ENCODE data around the gene CCR5. TPM values are rescaled to one million over a fixed set of nuclear protein-coding genes. Genes with fewer than 3 reads are reported as not detected.

Gene CCR5
- total RNA-seq, 2 donors from 2014 or later, result 0.57 to 1.9 TPM

DNA sequence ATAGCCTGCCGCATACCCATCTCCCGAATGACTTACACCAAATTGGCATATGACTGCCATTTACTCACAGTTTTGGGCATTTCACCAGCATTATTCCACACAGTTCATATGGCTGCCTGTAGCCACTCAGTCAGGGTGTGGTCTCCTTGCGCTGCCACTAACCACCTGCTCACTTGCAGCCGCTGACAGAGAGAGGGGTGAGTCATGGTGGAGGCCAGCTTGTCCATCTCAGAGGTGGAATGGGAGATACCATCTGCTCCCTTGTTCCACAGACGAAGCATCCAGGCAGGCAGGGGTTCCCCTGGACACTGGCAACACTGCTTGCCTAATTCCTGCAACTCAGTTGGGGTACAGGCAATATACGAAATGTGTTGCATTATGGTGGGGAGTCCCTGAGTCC lies 51.9 kb downstream of the CCR5 start:
- intact Hi-C loops (cut with DNase I), result no loop called here
- Histone ChIP-seq H3K27me3 (no peaks in the 10 kb centered on the region), H3K36me3 (no peaks in the 10 kb centered on the region), H3K4me3 (no peak overlapping the region), H3K9ac (ENCODE audit: low read depth in 2 of 2, low read length in 2 of 2) (no peak overlapping the region), H3K4me1 (no peaks in the 10 kb centered on the region), H3K9me3 (no peaks in the 10 kb centered on the region), H3K27ac (no peak overlapping the region)
- DNase-seq, result no peak
- TF ChIP-seq CTCF (IDR thresholded peaks at IDR 0.05), result no peak

- Histone ChIP-seq H3K27ac (no peak overlapping the region), H3K36me3 (no peaks in the 10 kb centered on the region), H3K9ac (ENCODE audit: low read depth in 2 of 2, low read length in 2 of 2) (no peak overlapping the region), H3K4me3 (no peak overlapping the region), H3K9me3 (no peaks in the 10 kb centered on the region), H3K4me1 (no peaks in the 10 kb centered on the region), H3K27me3 (no peaks in the 10 kb centered on the region)
- DNase-seq, result no peak
- no peak for TF ChIP-seq CTCF (IDR thresholded peaks at IDR 0.05)
- intact Hi-C loops (cut with DNase I), result no loop called here
Observed at GRCh38 chr3:46423588-46423987, 52.8 kb downstream of the CCR5 start.

Other genes starting within 250 kb of the CCR5 start
- 1 to 10 TPM in 1 of 2 donors, under 1 TPM in 1; 0.57 to 6.0 TPM for gene CCR1, start 162.6 kb upstream of the CCR5 start, total RNA-seq
- not detected for gene CCR3, start 128.5 kb upstream of the CCR5 start, total RNA-seq
- 1 to 10 TPM; 1.5 to 3.0 TPM for gene CCR2, start 16.8 kb upstream of the CCR5 start, total RNA-seq
- 10 to 100 TPM; 10.9 to 17.6 TPM for gene CCRL2, start 36.3 kb downstream of the CCR5 start, total RNA-seq
- 1 to 10 TPM; 1.0 to 1.6 TPM for gene LTF, start 94.0 kb downstream of the CCR5 start, total RNA-seq
- not detected for gene RTP3, start 127.0 kb downstream of the CCR5 start, total RNA-seq
- gene LRRC2, start 195.4 kb downstream of the CCR5 start, total RNA-seq, result 1 to 10 TPM in 1 of 2 donors, under 1 TPM in 1; 0.44 to 2.0 TPM
- gene FAM240A, start 241.6 kb downstream of the CCR5 start, total RNA-seq, result not detected